Activated naive CD8-positive, alpha-beta T cell (primary cell): Measurements from ENCODE around the gene BRIP1.

Experiments
- H3K27ac Mint-ChIP-seq: one replicate; pipeline ENCODE4 v1.8.0; 2021; ENCODE audit warnings: mixed read lengths
- H3K27me3 Mint-ChIP-seq: one replicate; pipeline ENCODE4 v1.8.0; 2021; ENCODE audit warnings: mixed read lengths
- H3K36me3 Mint-ChIP-seq: one replicate; pipeline ENCODE4 v1.8.0; 2021; ENCODE audit warnings: mixed read lengths
- H3K4me1 Mint-ChIP-seq: one replicate; pipeline ENCODE4 v1.8.0; 2021; ENCODE audit warnings: low read depth, mixed read lengths
- H3K4me3 Mint-ChIP-seq: one replicate; pipeline ENCODE4 v1.8.0; 2021; ENCODE audit warnings: mild to moderate bottlenecking, mixed read lengths
- H3K9me3 Mint-ChIP-seq: one replicate; pipeline ENCODE4 v1.8.0; 2021; ENCODE audit warnings: low read depth, mixed read lengths

BRIP1 gene

GRCh38 chr17:61645920-61646319 is 217.4 kb downstream of the BRIP1 start:
- H3K9me3 Mint-ChIP-seq = peaks cover 4% of the 10 kb centered on the region
- H3K4me1 Mint-ChIP-seq = no peaks in the 10 kb centered on the region
- peaks cover 16% of the 10 kb centered on the region for H3K27me3 Mint-ChIP-seq
- H3K36me3 Mint-ChIP-seq = peaks cover 7% of the 10 kb centered on the region
- no peak overlapping the region for H3K4me3 Mint-ChIP-seq
- no peak overlapping the region for H3K27ac Mint-ChIP-seq

- H3K4me3 Mint-ChIP-seq = no peak overlapping the region
- H3K36me3 Mint-ChIP-seq = peaks cover 4% of the 10 kb centered on the region
- no peak overlapping the region for H3K27ac Mint-ChIP-seq
- H3K9me3 Mint-ChIP-seq = no peaks in the 10 kb centered on the region
- peaks cover 13% of the 10 kb centered on the region for H3K27me3 Mint-ChIP-seq
- H3K4me1 Mint-ChIP-seq = no peaks in the 10 kb centered on the region
Measured at GRCh38 chr17:61644800-61645774, 218.2 kb downstream of the BRIP1 start.

GRCh38 chr17:61642768-61643167 is 220.6 kb downstream of the BRIP1 start:
- Mint-ChIP-seq H3K9me3 (no peaks in the 10 kb centered on the region), H3K4me3 (no peak overlapping the region), H3K27me3 (peaks cover 14% of the 10 kb centered on the region), H3K4me1 (no peaks in the 10 kb centered on the region), H3K27ac (no peak overlapping the region), H3K36me3 (no peaks in the 10 kb centered on the region)

DNA sequence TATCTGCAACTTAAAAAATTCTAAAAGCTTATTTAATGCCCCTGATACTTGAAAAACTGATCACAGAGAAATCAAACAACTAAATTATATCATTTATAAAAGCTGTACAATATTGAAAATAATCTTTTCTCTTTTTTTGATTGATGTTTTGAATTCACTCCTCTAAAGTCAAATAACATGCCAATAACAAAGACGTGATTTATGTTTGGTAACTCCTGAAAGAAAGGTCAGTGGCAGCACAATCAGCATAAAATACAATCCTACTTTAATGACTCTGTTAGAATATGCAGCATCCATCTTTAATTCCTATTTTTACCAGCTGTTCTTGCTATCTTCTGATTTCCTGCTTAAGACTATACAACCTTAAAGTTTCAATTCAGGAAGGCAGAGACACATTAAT is 221.6 kb downstream of the BRIP1 start:
- Mint-ChIP-seq H3K9me3 (no peaks in the 10 kb centered on the region), H3K36me3 (no peaks in the 10 kb centered on the region), H3K4me1 (no peaks in the 10 kb centered on the region), H3K27me3 (peaks cover 16% of the 10 kb centered on the region), H3K27ac (no peak overlapping the region), H3K4me3 (no peak overlapping the region)

DNA sequence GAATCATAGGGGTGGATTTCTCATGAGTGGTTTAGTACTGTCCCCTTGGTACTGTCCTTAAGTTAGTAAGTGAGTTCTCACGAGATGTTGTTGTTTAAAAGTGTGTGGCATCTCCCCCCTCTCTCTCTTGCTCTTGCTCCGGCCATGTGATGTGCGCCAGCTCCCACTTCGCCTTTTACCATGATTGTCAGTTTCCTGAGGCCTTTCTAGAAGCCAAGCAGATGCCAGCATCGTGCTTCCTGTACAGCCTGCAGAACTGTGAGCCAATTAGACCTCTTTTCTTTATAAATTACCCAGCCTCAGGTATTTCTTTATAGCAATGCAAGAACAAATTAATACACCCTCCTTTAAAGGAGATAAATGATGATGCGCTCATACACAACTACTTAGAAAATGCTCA is 222.2 kb downstream of the BRIP1 start:
- Mint-ChIP-seq H3K9me3 (no peaks in the 10 kb centered on the region), H3K36me3 (no peaks in the 10 kb centered on the region), H3K27ac (no peak overlapping the region), H3K4me3 (no peak overlapping the region), H3K27me3 (peaks cover 17% of the 10 kb centered on the region), H3K4me1 (no peaks in the 10 kb centered on the region)

- H3K4me3 Mint-ChIP-seq = no peak overlapping the region
Measured at GRCh38 chr17:61639818-61640217, 223.5 kb downstream of the BRIP1 start.

GRCh38 chr17:61638087-61638486 is 225.2 kb downstream of the BRIP1 start:
- no peaks in the 10 kb centered on the region for H3K9me3 Mint-ChIP-seq
- no peak overlapping the region for H3K27ac Mint-ChIP-seq
- H3K27me3 Mint-ChIP-seq = peaks cover 28% of the 10 kb centered on the region
- no peak overlapping the region for H3K4me3 Mint-ChIP-seq
- no peaks in the 10 kb centered on the region for H3K36me3 Mint-ChIP-seq
- no peaks in the 10 kb centered on the region for H3K4me1 Mint-ChIP-seq

More at GRCh38 chr17:61639818-61640217, 223.5 kb downstream of the BRIP1 start:
- peaks cover 25% of the 10 kb centered on the region for H3K27me3 Mint-ChIP-seq
- H3K27ac Mint-ChIP-seq = no peak overlapping the region
- no peaks in the 10 kb centered on the region for H3K4me1 Mint-ChIP-seq
- H3K9me3 Mint-ChIP-seq = no peaks in the 10 kb centered on the region
- no peaks in the 10 kb centered on the region for H3K36me3 Mint-ChIP-seq

- no peak overlapping the region for H3K27ac Mint-ChIP-seq
Measured at GRCh38 chr17:61635913-61636432, 227.4 kb downstream of the BRIP1 start.

GRCh38 chr17:61634942-61635538 is 228.3 kb downstream of the BRIP1 start:
- H3K27me3 Mint-ChIP-seq = peaks cover 42% of the 10 kb centered on the region

More at GRCh38 chr17:61635913-61636432, 227.4 kb downstream of the BRIP1 start:
- peaks cover 34% of the 10 kb centered on the region for H3K27me3 Mint-ChIP-seq
- no peaks in the 10 kb centered on the region for H3K4me1 Mint-ChIP-seq
- H3K4me3 Mint-ChIP-seq = no peak overlapping the region
- H3K9me3 Mint-ChIP-seq = no peaks in the 10 kb centered on the region
- no peaks in the 10 kb centered on the region for H3K36me3 Mint-ChIP-seq

DNA sequence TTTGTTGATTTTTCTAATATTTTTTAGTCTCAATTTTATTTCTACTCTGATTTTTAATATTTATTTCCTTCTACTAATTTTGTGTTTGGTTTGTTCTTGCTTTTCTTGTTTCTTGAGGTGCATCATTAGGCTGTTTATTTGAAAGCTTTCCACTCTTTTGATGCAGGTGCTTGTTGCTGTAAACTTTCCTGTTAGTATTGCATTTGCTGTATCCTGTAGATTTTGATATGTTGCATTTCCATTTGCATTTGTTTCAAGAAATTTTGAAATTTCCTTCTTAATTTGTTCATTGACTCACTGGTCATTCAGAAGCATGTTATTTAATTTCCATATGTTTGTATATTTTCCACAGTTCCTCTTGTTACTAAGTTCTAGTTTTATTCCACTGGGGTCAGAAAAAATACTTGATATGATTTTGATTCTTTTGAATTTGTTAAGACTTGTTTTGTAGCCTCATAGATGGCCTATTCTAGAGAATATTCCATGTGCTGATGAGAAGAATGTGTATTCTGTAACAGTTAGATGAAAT is 229.3 kb downstream of the BRIP1 start:
- H3K36me3 Mint-ChIP-seq = no peaks in the 10 kb centered on the region
- peaks cover 38% of the 10 kb centered on the region for H3K27me3 Mint-ChIP-seq
- H3K4me3 Mint-ChIP-seq = no peak overlapping the region
- no peaks in the 10 kb centered on the region for H3K4me1 Mint-ChIP-seq
- no peaks in the 10 kb centered on the region for H3K9me3 Mint-ChIP-seq
- H3K27ac Mint-ChIP-seq = no peak overlapping the region

More at GRCh38 chr17:61634942-61635538, 228.3 kb downstream of the BRIP1 start:
- Mint-ChIP-seq H3K36me3 (no peaks in the 10 kb centered on the region), H3K4me3 (no peak overlapping the region), H3K4me1 (no peaks in the 10 kb centered on the region), H3K27ac (no peak overlapping the region), H3K9me3 (no peaks in the 10 kb centered on the region)

DNA sequence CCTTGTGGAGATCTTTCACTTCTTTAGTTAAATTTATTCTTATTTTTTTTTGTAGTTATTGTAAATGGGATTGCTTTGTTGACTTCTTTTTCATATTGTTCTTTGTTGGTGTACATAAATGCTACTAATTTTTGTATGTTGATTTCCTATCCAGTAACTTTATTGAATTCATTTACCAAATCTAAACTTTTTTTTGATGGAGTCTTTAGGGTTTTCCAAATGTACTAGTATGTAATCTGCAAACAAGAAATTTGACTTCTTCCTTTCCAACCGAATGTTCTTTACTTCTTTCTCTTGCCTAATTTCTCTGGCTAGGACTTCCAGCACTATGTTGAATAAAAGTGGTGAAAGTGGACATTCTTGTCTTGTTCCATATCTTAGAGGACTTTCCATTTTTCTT is 230.5 kb downstream of the BRIP1 start:
- Mint-ChIP-seq H3K27me3 (peaks cover 36% of the 10 kb centered on the region), H3K27ac (no peak overlapping the region), H3K4me3 (no peak overlapping the region), H3K9me3 (no peaks in the 10 kb centered on the region), H3K4me1 (no peaks in the 10 kb centered on the region), H3K36me3 (no peaks in the 10 kb centered on the region)

DNA sequence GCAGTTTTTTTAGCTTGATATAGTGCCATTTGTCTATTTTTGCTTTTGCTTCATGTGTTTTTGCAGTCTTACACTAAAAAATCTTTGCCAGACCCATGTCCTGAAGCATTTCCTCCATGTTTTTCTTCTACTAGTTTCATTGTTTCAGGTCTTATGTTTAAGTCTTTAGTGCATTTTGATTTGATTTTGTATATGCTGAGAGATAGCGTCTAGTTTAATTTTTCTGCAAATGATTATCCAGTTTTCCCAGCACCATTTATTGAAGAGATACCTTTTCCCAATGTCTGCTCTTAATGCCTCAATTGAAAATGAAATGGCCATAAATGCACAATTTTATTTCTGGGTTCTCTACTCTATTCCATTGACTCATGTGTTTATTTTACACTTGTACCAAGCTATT is 231.5 kb downstream of the BRIP1 start:
- Mint-ChIP-seq H3K4me3 (no peak overlapping the region), H3K27me3 (peaks cover 30% of the 10 kb centered on the region), H3K4me1 (no peaks in the 10 kb centered on the region), H3K27ac (no peak overlapping the region), H3K36me3 (no peaks in the 10 kb centered on the region), H3K9me3 (no peaks in the 10 kb centered on the region)
